Activated CD4-positive, CD25-positive, alpha-beta regulatory T cell (primary cell): ENCODE data around the gene ERBIN.
"Not testable (repeated sequence)": the region's sequence is repeated elsewhere in the genome, so short reads cannot be mapped to it uniquely, and the experiment has no call there.

Source experiments
- DNase-seq, 4 experiments: peaks; one replicate each; lab custom pipeline; 2025; lab: John Stamatoyannopoulos, UW

Gene ERBIN

DNA sequence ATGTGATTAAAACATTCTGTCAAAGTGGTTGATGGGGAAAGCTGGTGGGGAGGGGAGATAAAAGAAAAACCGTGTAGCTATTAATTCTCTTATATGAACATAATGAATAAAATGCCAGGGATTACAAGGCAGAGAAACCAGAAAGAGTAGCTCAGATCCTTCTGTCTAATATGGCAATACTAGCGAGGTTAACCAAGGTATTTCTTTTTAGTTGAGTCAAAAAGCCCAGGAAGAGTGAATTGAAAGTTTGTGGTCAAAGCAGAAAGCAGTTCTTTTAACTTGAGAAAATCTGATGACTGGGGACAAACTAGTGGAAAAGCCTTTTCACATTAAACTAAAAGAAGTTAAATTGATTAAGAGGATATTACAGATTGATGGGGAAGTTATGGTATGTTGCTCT, 76.0 kb downstream of the ERBIN start:
- DNase-seq: no peak

DNA sequence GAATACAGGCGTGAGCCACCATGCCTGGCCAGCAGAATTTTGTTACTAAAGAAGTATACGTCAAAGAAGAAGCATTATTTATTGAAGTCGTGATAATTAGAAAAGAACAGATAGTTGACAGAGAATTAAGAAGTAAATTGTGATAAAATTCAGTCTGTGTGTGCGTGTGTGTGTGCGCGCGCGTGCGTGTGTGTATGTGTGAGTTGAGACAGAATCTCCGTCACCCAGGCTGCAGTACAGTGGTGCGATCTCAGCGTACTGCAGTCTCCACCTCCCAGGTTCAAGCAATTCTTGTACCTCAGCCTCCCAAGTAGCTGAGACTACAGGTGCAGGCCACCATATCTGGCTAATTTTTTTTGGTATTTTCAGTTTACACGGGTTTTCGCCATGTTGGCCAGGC, 77.8 kb downstream of the ERBIN start:
- no peak for DNase-seq

DNA sequence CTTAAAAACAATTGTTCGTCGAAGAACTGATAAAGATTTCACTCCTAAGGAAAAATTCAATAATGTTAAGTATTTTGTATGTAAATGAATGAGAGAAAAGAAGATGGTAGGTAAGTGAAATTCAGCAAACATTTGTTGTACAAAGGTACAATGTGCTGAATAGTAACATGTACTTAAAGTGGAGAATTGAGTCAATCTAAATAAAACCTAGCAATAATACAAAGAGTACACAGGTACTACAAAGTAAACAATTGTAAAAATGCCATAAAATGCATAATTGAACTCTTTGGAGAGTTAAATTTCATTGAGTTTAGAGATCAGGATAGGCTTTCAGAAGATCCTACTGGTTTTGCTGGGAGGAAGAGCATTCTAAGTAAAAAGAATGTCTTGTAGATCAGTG, 82.9 kb downstream of the ERBIN start:
- no peak for DNase-seq

DNA sequence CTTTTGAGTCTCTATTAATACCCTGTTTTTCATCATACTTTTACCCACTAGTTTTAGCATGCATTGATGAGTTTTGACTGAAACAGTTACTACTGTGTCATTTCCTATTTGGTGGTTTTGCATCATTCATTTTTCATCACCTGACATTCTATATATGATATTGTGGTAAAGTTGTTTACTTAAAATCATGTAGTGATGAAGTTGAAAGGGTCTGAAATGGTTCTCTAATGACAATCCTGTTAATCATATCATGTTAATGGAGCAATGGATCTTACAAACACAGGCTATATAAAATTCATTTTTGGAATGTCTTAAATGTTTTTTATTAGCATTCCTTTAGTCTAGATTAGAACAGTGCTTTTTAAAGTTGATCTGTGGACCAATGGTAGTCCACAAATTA, 84.1 kb downstream of the ERBIN start:
- DNase-seq: no peak

DNA sequence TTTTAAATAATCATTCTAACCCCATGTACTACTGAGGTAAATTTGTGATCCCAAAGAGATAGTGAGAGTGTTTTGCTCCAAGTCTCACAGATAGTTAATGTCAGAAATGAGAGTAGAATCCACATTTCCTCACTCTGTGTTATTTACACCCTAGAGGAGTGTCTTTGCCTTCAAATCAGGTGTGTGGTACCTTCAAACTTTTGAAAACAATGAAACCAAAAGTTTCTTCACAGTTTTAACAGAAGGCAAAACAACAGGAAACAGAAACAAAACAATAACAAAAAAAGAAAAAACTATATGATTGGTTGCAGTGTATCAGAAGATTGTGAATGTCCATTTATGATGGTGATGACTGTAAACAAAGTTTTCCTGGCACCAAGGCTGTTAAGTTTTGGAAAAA, 85.9 kb downstream of the ERBIN start:
- no peak for DNase-seq

DNA sequence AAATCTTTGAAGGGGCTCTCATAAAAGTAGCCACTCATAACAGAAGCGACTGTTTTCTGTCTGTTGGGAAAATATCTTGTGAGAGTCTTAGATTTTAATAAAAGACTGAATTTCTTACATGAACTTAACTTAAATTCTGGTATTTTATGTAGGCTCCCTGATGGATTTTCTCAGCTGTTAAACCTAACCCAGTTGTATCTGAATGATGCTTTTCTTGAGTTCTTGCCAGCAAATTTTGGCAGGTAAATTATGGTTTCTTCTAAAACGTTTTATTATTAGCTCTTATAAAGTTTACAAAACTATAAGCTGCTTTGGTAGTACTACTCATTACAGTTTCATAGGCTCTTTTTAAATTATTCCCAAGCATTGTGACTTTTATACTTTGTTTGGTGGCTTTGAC, 87.0 kb downstream of the ERBIN start:
- DNase-seq: no peak

DNA sequence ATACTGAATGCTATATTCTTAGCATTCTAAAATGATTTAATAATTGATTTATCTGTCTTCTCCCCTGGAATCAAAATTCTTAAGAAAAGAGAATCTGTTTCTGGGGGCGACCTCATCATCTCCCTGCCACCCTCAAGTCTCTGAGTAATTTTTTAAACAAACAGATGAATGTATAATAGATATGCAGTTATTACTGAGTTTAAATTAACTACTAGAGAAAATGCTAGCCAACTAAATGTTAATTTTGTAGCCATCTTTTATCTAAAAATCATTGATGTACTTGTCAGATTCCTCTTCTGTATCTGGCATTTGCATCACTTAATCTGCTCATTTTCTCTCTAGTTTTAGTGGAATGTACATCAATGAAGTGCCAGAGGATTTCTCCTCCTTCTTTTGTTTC, 87.5 kb downstream of the ERBIN start:
- no peak for DNase-seq

DNA sequence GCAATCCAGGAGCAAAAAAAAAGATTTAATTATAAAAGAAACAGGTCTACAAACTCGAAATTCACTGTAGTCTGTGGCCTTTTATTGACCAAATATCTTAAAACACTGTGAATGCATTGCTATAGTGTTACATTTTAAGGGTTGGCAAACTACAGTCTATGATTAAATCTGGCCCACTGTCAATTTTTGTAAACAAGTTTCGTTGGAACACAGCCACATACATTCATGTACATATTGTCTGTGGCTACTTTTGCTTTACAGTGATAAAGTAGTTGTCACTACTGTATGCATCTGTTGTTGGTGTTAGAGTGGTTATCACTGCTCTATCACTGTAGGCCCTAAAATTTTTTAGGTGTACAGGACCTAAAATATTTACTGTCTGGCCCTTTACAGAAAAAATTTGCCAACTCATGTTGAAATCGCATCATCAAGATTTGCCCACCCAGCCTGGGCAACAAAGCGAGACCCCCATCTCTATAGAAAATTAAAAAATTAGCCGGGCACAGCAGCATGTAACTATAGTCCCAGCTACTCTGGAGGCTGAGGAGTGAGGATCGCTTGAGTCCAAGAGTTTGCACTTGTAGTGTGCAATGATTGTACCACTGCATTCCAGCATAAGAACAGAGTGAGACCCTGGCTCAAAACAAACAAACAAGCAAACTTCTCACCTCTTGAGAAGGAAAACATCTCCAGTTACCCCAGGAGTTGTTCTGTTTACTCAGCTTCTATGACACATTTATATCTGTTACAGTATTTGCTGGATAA, 89.0 kb downstream of the ERBIN start:
- DNase-seq: no peak

DNA sequence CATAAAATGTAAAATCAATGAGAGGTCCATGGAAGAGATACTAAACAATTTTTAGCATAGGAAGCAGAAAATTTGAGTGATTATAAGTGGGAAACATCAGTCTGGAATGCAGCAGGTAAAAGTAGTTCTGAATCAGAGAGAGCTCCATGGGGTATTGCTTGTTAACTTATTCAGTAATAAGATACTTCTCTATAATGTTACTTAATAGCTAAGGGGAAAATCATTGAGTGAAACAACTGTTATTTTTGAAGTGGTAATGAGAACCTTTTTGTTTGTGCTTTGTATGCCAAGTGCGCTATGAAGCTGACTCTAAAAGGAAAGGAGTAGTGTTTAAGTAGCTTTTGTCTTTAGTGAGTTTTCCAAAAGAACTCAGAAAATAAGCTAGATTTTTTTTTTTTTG, 95.2 kb downstream of the ERBIN start:
- DNase-seq: no peak

DNA sequence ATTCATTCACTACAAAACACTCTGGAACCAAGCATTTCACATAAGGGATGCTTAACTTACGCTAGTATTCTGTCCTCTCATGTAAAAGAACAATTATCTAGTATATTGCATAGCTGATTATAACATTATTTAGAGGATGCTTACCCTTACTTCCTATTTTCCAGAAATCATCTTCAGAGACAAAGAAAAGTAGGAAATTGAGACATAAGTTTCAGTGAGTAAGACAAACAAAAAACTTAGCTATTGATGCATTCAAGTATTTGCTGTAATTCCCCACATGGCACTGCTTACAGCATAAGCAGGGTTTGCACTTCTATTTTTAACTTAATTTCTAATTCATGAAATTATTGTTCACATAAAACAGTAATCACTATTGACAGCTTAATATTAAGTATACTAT, 112.9 kb downstream of the ERBIN start:
- DNase-seq: no peak

DNA sequence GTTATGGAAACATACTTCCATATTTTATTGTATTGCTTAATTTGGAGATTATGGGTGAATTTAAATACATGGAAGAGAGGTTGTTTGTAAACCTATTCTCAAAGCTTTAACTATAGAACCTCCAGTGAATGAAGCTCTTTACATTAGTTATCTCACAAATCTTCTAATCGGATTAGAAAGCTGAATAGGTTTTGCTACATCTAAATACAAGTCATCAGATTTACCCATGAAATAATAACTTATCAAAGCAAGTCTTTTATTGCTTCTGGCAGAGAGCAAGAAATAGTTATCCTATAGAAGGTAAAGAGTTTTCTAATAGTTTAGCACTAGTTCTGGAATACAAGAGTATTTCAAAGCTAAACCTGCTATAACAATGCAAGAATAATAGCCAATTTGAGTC, 113.3 kb downstream of the ERBIN start:
- DNase-seq: no peak

DNA sequence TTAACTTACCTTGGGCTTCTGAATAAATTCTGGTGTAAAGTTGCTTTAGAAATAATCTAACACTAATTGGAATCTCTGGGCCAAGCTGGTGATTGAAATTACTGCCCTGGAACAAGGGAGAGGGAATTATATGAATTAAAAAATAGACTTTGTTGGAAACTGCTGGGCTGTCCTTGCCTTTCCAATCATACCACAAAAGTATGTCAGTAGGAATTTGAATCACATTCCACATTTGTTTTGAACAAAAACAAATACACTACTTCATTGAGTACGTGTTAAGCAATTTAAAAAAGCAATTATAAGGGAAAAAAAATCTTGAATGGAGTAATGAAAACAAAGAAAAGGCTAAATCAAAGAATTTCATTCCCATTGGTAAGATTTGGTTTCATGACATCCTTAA, 115.3 kb downstream of the ERBIN start:
- DNase-seq: no peak

DNA sequence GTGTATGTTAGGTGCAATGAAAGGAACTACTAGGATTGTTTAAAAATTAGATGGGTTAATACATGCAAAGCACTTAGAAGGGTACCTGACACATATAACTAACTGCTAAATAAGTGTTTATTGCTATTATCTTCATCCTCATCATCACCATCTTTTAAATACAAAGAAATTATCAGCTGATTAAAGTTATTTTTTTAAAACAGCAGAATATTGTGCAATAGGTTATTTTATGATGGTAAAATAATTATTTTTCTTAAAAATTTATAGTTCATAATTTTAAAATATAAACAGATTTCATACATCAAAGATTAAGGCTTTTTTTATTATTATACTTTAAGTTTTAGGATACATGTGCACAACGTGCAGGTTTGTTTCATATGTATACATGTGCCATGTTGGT, 130.9 kb downstream of the ERBIN start:
- DNase-seq: no peak

DNA sequence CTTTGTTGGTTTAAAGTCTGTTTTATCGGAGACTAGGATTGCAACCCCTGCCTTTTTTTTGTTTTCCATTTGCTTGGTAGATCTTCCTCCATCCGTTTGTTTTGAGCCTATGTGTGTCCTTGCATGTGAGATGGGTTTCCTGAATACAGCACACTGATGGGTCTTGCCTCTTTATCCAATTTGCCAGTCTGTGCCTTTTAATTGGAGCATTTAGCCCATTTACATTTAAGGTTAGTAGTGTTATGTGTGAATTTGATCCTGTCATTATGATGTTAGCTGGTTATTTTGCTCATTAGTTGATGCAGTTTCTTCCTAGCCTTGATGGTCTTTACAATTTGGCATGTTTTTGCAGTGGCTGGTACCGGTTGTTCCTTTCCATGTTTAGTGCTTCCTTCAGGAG, 134.9 kb downstream of the ERBIN start:
- DNase-seq: not testable (repeated sequence)

DNA sequence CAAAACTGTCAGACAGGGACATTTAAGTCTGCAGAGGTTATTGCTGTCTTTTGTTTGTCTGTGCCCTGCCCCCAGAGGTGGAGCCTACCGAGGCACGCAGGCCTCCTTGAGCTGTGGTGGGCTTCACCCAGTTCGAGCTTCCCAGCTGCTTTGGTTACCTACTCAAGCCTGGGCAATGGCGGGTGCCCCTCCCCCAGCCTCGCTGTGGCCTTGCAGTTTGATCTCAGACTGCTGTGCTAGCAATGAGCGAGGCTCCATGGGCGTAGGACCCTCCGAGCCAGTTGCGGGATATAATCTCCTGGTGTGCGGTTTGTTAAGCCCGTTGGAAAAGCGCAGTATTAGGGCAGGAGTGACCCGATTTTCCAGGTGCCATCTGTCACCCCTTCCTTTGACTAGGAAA, 136.7 kb downstream of the ERBIN start:
- not testable (repeated sequence) for DNase-seq

DNA sequence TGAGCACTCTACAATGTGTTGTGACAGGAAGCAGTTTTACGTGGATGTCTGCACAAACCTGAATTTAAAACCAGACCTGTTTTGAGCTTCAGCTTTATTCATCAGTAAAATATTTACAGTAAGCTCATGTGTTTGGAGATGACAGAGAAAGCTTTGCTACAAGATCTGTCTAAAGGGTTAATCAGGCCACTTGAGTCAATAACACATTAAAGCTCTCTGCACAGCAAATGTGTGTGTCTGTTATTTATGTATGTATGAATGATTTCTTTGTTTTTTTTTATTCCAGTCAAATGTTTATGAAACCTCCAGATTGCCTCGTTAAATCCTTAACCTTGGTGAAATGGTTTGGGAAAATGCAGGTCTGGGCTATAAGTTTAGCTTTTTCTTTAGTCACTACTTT, 140.5 kb downstream of the ERBIN start:
- no peak for DNase-seq

DNA sequence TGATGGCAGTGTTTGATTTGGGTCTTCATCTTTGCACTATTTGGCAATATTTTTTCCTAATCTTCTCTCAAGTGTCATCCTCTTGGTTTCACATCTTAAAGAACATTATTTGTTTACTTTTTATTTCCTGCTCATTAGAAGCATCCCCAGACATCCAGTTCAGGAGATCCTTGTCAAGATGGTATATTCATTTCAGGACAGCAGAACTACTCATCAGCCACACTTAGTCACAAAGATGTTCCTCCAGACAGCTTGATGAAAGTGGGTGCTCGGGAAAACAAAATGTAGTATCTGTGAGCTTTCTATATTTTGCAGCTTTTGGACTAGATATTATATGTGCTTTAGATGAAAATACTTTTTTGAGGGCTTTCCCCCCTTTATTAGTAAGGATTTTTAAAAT, 145.7 kb downstream of the ERBIN start:
- DNase-seq: no peak

DNA sequence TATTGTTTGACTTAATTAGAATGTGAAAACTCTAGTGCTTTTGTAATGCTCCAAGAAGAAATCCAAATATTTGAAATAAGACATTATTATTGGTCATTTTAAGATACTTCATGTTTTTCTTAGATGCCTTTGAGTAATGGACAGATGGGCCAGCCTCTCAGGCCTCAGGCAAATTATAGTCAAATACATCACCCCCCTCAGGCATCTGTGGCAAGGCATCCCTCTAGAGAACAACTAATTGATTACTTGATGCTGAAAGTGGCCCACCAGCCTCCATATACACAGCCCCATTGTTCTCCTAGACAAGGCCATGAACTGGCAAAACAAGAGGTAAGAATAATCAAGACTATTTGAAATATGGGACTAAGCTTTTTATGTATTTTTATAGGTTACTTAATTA, 148.5 kb downstream of the ERBIN start:
- DNase-seq: no peak

DNA sequence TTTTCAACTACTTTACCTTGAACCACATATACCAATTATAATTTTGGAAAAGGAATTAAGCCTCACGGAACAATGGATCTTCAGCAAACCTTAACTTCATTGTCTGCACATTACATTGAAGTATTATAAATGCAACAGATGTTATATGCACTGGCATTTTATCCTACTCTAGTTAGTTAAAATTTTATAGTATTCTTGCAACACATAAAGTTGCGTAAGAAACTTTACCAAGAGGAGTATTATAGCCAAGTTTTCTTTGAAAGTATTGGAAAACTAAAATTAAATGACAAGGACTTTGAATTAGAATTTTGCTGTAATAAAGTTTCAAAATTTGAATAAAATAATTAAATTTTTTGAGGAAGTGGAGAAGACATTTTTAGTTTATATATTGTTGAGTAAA, 154.3 kb downstream of the ERBIN start:
- no peak for DNase-seq

DNA sequence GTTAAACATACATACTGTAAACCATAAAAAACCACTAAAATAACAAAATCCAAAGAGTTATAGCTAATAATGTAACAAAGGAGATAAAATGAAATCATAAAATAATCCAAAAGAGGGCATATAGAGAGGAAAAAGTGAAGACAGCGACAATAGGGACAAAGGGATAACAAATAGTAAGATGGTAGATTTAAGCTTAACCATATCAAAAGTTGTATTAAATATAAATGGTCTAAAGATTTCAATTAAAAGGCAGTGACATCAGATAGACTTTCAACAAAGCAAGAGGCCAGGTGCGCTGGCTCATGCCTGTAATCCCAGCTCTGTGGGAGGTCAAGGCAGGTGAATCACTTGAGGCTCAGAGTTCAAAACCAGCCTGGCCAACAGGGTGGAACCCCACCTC, 163.0 kb downstream of the ERBIN start:
- DNase-seq: no peak

DNA sequence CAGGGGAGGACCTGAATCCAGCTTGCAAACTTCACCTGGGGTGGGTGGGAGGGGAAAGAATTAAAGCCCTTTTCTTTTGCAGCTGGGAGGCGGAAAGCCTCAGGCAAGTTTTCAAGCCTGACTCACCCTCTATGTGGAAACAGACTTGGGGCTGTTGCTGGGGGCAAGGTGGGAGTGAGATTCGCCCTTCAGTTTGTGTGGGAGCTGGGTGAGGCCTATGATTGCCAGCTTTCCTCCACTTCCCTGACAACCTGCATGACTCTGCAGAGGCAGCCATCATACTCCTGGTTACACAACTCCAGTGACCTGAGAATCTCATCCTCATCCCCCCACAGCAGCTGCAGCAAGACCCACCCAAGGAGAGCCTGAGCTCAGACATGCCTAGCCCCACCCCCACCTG, 174.5 kb downstream of the ERBIN start:
- no peak for DNase-seq

DNA sequence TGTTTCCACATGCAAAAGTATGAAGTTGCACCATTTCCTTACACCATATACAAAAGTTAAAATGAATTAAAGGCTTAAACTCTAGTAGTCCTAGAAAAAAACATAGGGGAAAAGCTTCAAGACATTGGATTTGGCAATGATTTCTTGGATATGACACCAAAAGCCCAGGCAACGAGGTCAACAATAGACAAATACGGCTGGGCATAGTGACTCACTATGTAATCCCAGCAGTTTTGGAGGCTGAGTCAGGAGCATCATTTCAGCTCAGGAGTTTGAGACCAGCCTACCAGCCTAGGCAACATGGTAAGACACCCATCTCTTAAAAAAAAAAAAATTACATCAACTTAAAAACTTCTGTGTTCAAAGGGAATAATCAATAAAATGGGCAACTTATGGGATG, 186.8 kb downstream of the ERBIN start:
- no peak for DNase-seq

DNA sequence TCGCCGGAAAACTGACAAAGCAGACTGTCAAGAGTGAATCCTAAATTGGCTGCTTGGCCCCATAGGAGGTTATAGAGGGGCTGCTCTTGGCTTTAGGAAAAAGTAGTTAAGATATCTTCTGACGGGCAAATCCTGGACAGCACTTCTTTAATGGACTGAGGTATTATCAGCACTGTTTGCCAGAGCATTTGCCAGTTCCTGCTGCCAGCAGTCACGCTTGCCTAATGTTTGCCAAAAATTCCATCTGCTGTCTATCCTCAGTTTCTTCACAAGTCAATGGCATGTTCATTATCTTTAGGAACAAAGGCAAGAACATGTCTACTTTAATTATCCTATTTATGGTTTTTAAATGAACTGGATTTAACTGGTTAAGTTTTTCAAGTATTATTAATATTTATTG, 191.9 kb downstream of the ERBIN start:
- DNase-seq: no peak

DNA sequence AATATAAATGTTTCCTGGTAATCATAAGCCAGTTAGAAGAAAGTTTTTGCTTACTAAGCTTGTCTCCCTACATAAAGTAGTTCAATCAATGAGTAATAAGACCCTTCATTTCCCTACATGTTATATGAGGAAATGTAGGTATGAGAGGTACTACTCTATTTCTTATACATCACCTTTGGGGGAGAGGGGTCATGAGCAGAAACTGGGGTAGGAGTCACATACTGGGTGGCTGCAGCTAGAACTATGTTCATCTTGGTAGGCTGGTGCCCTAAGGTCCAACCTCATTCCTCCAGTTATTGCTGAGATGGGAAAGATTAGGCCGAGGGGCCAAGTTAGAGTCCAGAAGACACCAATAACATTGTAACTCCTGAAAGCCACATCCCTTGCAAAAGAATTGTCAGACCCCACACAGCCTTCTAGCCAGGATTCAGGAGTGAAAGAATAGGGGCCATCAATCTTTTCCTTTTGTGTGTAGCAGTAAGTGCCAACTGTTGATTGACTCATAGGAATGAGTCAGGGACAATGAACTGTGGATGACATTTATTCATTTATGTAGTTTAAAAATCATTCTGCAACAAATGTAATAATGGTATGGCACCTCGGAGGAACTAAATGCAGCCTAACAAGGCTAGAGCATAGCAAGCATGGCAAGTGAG, 196.1 kb downstream of the ERBIN start:
- DNase-seq: no peak
